Endothelial cell of umbilical vein (primary cell): Measurements from ENCODE around the gene SRSF6. TPM values are rescaled to one million over a fixed set of nuclear protein-coding genes. Genes with fewer than 3 reads are reported as not detected.
"Not testable (repeated sequence)": the region's sequence is repeated elsewhere in the genome, so short reads cannot be mapped to it uniquely, and the experiment has no call there.

Experiments used
- BruUV-seq: library from RNA; stranded (reverse); fragments of 400-500 nt; replicated peaks from 2 replicates; lab custom pipeline; 2021; lab: Mats Ljungman, UMichigan
- CTCF ChIA-PET: fragments of 300-600, 350-600 bp; sonication (Branson Sonifier 250); formaldehyde crosslinking; loops from one replicate; lab custom pipeline; 2021; ENCODE audit warnings: antibody characterized with exemption, inconsistent platforms; lab: Charles Lee
- POLR2A ChIA-PET: fragments of 300-600, 350-600 bp; sonication (Branson Sonifier 250); formaldehyde crosslinking; loops from one replicate; lab custom pipeline; 2021; ENCODE audit warnings: antibody characterized with exemption, inconsistent platforms; lab: Charles Lee
- DNase-seq: peaks from one replicate; pipeline ENCODE4 v3.0.0-alpha.2; 2011; ENCODE audit warnings: low read depth, low spot score
- FAIRE-seq: peaks from 2 replicates; lab custom pipeline; 2011; peaks lifted over from hg19 to GRCh38; lab: Jason Lieb, UNC
- H2AFZ ChIP-seq: 2 replicates; pipeline ENCODE4 v1.6.0; 2012; ENCODE audit warnings: low read depth, low read length, control low read depth, inconsistent platforms
- H3K27ac ChIP-seq: 2 replicates; pipeline ENCODE4 v1.5.1; 2011; ENCODE audit warnings: low read depth, mild to moderate bottlenecking, control low read depth, low read length, moderate library complexity; ENCODE audit not compliant: insufficient read depth
- H3K27me3 ChIP-seq, 2 experiments: 2 replicates each; pipeline versions ENCODE4 v1.6.0 to v1.6.1; 2011; ENCODE audit warnings: low read length in 2 of 2, mixed read lengths in 1 of 2; ENCODE audit not compliant: control insufficient read depth in 2 of 2, insufficient read depth in 2 of 2
- H3K36me3 ChIP-seq, 2 experiments: 2 replicates in 1 of 2; 3 replicates in 1 of 2; pipeline ENCODE4 v1.5.1; 2011; ENCODE audit warnings: low read length in 2 of 2, mild to moderate bottlenecking in 1 of 2, moderate library complexity in 1 of 2; ENCODE audit not compliant: control insufficient read depth in 2 of 2, insufficient read depth in 2 of 2; ENCODE audit errors: extremely low read depth in 1 of 2
- H3K4me1 ChIP-seq: 3 replicates; pipeline ENCODE4 v1.5.1; 2011; ENCODE audit warnings: mild to moderate bottlenecking, low read length; ENCODE audit not compliant: control insufficient read depth, insufficient read depth; ENCODE audit errors: extremely low read depth
- H3K4me2 ChIP-seq: 2 replicates; pipeline ENCODE4 v1.6.1; 2011; ENCODE audit warnings: low read length, control low read depth, mixed read lengths; ENCODE audit not compliant: insufficient read depth
- H3K4me3 ChIP-seq, 3 experiments: fragments of 200-600 bp in 1 of 3; sonication (generic), shearing (Covaris generic) in 1 of 3; replicated peaks in 1 of 3; 2 replicates each; pipeline ENCODE4 v1.5.1; 2011 to 2016; ENCODE audit warnings: control low read depth in 3 of 3, low read length in 3 of 3, mild to moderate bottlenecking in 2 of 3, inconsistent platforms in 1 of 3, low read depth in 1 of 3, moderate library complexity in 1 of 3; ENCODE audit not compliant: insufficient read depth in 1 of 3
- H3K79me2 ChIP-seq: 2 replicates; pipeline ENCODE4 v1.6.0; 2012; ENCODE audit warnings: low read length, inconsistent platforms; ENCODE audit not compliant: control insufficient read depth, insufficient read depth
- H3K9ac ChIP-seq: replicated peaks from 2 replicates; pipeline ENCODE3; 2011; ENCODE audit warnings: low read length, control low read depth; ENCODE audit not compliant: insufficient read depth; ENCODE audit errors: extremely low read depth
- H3K9me1 ChIP-seq: replicated peaks from 3 replicates; pipeline ENCODE4 v1.6.0; 2011; ENCODE audit warnings: mild to moderate bottlenecking, low read length; ENCODE audit not compliant: control insufficient read depth, insufficient read depth; ENCODE audit errors: extremely low read depth
- H3K9me3 ChIP-seq: replicated peaks from 2 replicates; pipeline ENCODE4 v1.5.1; 2012; ENCODE audit warnings: low read length, inconsistent platforms; ENCODE audit not compliant: control insufficient read depth, insufficient read depth
- H4K20me1 ChIP-seq: replicated peaks from 2 replicates; pipeline ENCODE3; 2011; ENCODE audit warnings: mild to moderate bottlenecking, low read length; ENCODE audit not compliant: control insufficient read depth, insufficient read depth; ENCODE audit errors: extremely low read depth
- CTCF ChIP-seq, 2 donors: IDR thresholded peaks; 1 replicate in 1 of 2; 2 replicates in 1 of 2; pipeline ENCODE4 v1.5.1; 2011; ENCODE audit warnings: low read length in 2 of 2, mild to moderate bottlenecking in 2 of 2, moderate library complexity in 2 of 2, control low read depth in 1 of 2, inconsistent platforms in 1 of 2, low read depth in 1 of 2; ENCODE audit not compliant: insufficient read depth in 1 of 2; ENCODE audit errors: extremely low read depth in 1 of 2
- EZH2 ChIP-seq: IDR thresholded peaks from 2 replicates; pipeline ENCODE4 v1.6.1; 2012; ENCODE audit warnings: borderline replicate concordance, low read depth, mild to moderate bottlenecking, moderate library complexity, low read length, inconsistent platforms; ENCODE audit not compliant: severe bottlenecking
- FOS ChIP-seq: IDR thresholded peaks from 2 replicates; pipeline ENCODE4 v1.6.1; 2011; ENCODE audit warnings: mild to moderate bottlenecking, low read length, moderate library complexity, borderline replicate concordance; ENCODE audit not compliant: insufficient read depth
- GATA2 ChIP-seq: IDR thresholded peaks from 2 replicates; pipeline ENCODE4 v1.7.0; 2011; ENCODE audit warnings: low read depth, mild to moderate bottlenecking, moderate library complexity, mixed read lengths, low read length; ENCODE audit not compliant: insufficient read length, insufficient read depth
- JUN ChIP-seq: IDR thresholded peaks from 2 replicates; pipeline ENCODE4 v1.6.1; 2011; ENCODE audit warnings: borderline replicate concordance, low read depth; ENCODE audit not compliant: insufficient read length, insufficient read depth
- MAX ChIP-seq: IDR thresholded peaks from 2 replicates; pipeline ENCODE4 v1.6.1; 2011; ENCODE audit not compliant: insufficient read depth, insufficient read length
- MYC ChIP-seq: IDR thresholded peaks from one replicate; pipeline ENCODE4 v1.6.1; 2011; ENCODE audit warnings: mild to moderate bottlenecking, low read depth, low read length
- POLR2A ChIP-seq: IDR thresholded peaks from 2 replicates; pipeline ENCODE4 v1.6.1; 2012; ENCODE audit warnings: low read depth, mild to moderate bottlenecking, control low read depth, low read length
- POLR2AphosphoS5 ChIP-seq: IDR thresholded peaks from 2 replicates; pipeline ENCODE4 v1.6.1; 2012; ENCODE audit warnings: low read depth, mild to moderate bottlenecking, control low read depth, low read length, moderate library complexity; ENCODE audit not compliant: insufficient read depth
- dilution Hi-C: fragments of 300-500 bp; cut with MboI; formaldehyde crosslinking; loops from one replicate; pipeline ENCODE4 v1.15.0; 2019; ENCODE audit warnings: low sequenced_read_pairs; ENCODE audit not compliant: extremely low pct_ligation_motif_present
- intact Hi-C: fragments of 100-400 bp; cut with micrococcal nuclease; formaldehyde crosslinking; loops from one replicate; pipeline ENCODE4 v1.10.0; 2022
- polyA plus RNA-seq, 4 experiments: library from polyadenylated mRNA; depleted of rRNA in 3 of 4; stranded (reverse) in 3 of 4; unstranded in 1 of 4; fragments of >200 nt; gene quantifications; 2 replicates each; pipeline versions ENCODE4 v1.2.1 to v1.2.3, GENCODE V29; 2011 to 2012; ENCODE audit warnings: missing spikeins in 1 of 4
- total RNA-seq: library from RNA; stranded (reverse); gene quantifications from 2 replicates; pipeline ENCODE4 v1.2.3, GENCODE V29; 2021

Gene SRSF6
- total and polyA plus RNA-seq, 2 donors (not counting 3 experiments of a cell fraction or from before 2014, with no cell fraction given): 61.9 to 157 TPM

- ChIA-PET CTCF (no interaction called here), POLR2A (no interaction called here)
- no TSS peak for BruUV-seq
- H3K79me2 ChIP-seq: no peaks in the 10 kb centered on the region
- H3K4me1 ChIP-seq: no peaks in the 10 kb centered on the region
- intact Hi-C loops (no loop called here), dilution Hi-C loops (no loop called here)
- no peaks in the 10 kb centered on the region for H3K36me3 ChIP-seq
- no peak overlapping the region for H3K4me3 ChIP-seq
- H4K20me1 ChIP-seq: no peaks in the 10 kb centered on the region
- H3K9me1 ChIP-seq: no peaks in the 10 kb centered on the region
- H2AFZ ChIP-seq: no peak overlapping the region
- no peak for DNase-seq
- H3K4me2 ChIP-seq: no peak overlapping the region
- H3K9me3 ChIP-seq: no peaks in the 10 kb centered on the region
- no peaks in the 10 kb centered on the region for H3K27me3 ChIP-seq
- H3K27ac ChIP-seq: no peak overlapping the region
- FAIRE-seq: no peak
- H3K9ac ChIP-seq: no peak overlapping the region
- TF ChIP-seq EZH2 (no peak), CTCF (IDR thresholded peaks at IDR 0.05; ENCODE audit: extremely low read depth in 1 of 2, insufficient read depth in 1 of 2, low read depth in 1 of 2, low read length in 2 of 2) (no peak), MAX (no peak), POLR2AphosphoS5 (no peak), JUN (no peak), MYC (no peak), GATA2 (no peak), POLR2A (no peak), FOS (no peak)
Measured at GRCh38 chr20:43420192-43420591, 37.5 kb upstream of the SRSF6 start.

GRCh38 chr20:43420913-43421312 is 36.8 kb upstream of the SRSF6 start:
- H3K9ac ChIP-seq, BruUV-seq, H3K4me3 ChIP-seq, DNase-seq, H3K9me1 ChIP-seq, H3K79me2 ChIP-seq, H2AFZ ChIP-seq, H3K27me3 ChIP-seq, H3K9me3 ChIP-seq, intact Hi-C loops, H3K4me1 ChIP-seq, H3K4me2 ChIP-seq, CTCF ChIA-PET, H3K27ac ChIP-seq, dilution Hi-C loops, H4K20me1 ChIP-seq, H3K36me3 ChIP-seq, FAIRE-seq, POLR2A ChIA-PET: not testable (repeated sequence)
